Aorta (tissue), 4 donors: ENCODE measurements around the gene TOM1L2. TPM values are rescaled to one million over a fixed set of nuclear protein-coding genes. Genes with fewer than 3 reads are reported as not detected.

Experiments used
- microRNA-seq, 2 donors: library from miRNA; unstranded; fragments of <30 nt; microRNA quantifications; one replicate each; pipeline ENCODE4 v1.2.0, GENCODE V29; 2020
- polyA plus RNA-seq, 2 donors: library from polyadenylated mRNA; stranded (reverse); fragments of 200-250 nt; gene quantifications; one replicate each; pipeline ENCODE4 v1.2.3, GENCODE V29; 2013
- total RNA-seq, 2 donors: library from RNA; stranded (reverse); fragmentation: NEBNext Ultra II Directional; extraction: Animal tissue kit (Norgen Biotek cat#: 25700); gene quantifications; one replicate each; pipeline ENCODE4 v1.2.1, GENCODE V29; 2021
- donor health status: healthy with polysubstance abuse.
- donor health status: Bipolar disorder and iron deficiency.
- donor health status: DM: no; HTN: no; CAD: no.
- donor health status: DM: yes; HTN: yes; CAD: no.

TOM1L2 gene
- total and polyA plus RNA-seq, 4 donors: 11.9 to 74.9 (median 54.8) TPM

Small RNAs within 50 kb of the gene (microRNA-seq; reads per million reads assigned to microRNA genes)
- gene MIR33B (5.4 to 22.9 reads per million in 2 donors), gene MIR6777 (0.99 to 1.2 reads per million in 2 donors)

Other genes with a start within 250 kb of the TOM1L2 start
- gene SREBF1, start 135.4 kb downstream of the TOM1L2 start, total RNA-seq: 100 to 1,000 TPM in 1 of 2 donors, 10 to 100 TPM in 1; 23.6 to 103 TPM
- 10 to 100 TPM; 24.0 to 24.7 TPM for gene SREBF1, start 135.4 kb downstream of the TOM1L2 start, polyA plus RNA-seq
- gene DRC3, start 462 bp upstream of the TOM1L2 start, total RNA-seq: 1 to 10 TPM; 2.0 to 2.8 TPM
- 1 to 10 TPM; 1.4 to 7.9 TPM for gene DRC3, start 462 bp upstream of the TOM1L2 start, polyA plus RNA-seq
- 10 to 100 TPM; 16.3 to 19.9 TPM for gene ATPAF2, start 66.8 kb upstream of the TOM1L2 start, total RNA-seq
- 10 to 100 TPM in 1 of 2 donors, 1 to 10 TPM in 1; 7.1 to 18.4 TPM for gene ATPAF2, start 66.8 kb upstream of the TOM1L2 start, polyA plus RNA-seq
- 10 to 100 TPM; 11.4 to 14.1 TPM for gene GID4, start 67.0 kb upstream of the TOM1L2 start, total RNA-seq
- 1 to 10 TPM; 7.5 to 8.1 TPM for gene GID4, start 67.0 kb upstream of the TOM1L2 start, polyA plus RNA-seq
- gene DRG2, start 115.5 kb upstream of the TOM1L2 start, total RNA-seq: 10 to 100 TPM; 28.7 to 33.7 TPM
- 10 to 100 TPM; 16.0 to 52.3 TPM for gene DRG2, start 115.5 kb upstream of the TOM1L2 start, polyA plus RNA-seq
- gene MYO15A, start 136.4 kb upstream of the TOM1L2 start, total RNA-seq: 1 to 10 TPM; 3.1 to 3.4 TPM
- 1 to 10 TPM in 1 of 2 donors, under 1 TPM in 1; 0.25 to 7.5 TPM for gene MYO15A, start 136.4 kb upstream of the TOM1L2 start, polyA plus RNA-seq
- gene ALKBH5, start 211.4 kb upstream of the TOM1L2 start, total RNA-seq: 100 to 1,000 TPM in 1 of 2 donors, 10 to 100 TPM in 1; 91.5 to 114 TPM
- 10 to 100 TPM; 33.0 to 40.4 TPM for gene ALKBH5, start 211.4 kb upstream of the TOM1L2 start, polyA plus RNA-seq